Heart left ventricle (tissue), 13 donors: ENCODE data around the gene TOX2.

ENCODE experiments used
- CTCF ChIP-seq, 12 donors: fragments of 200-600 bp; sonication (generic) in 4 of 12; IDR thresholded peaks; one replicate each; pipeline versions ENCODE4 v1.5.0 to v1.8.0; 2018 to 2022; ENCODE audit warnings: antibody characterized with exemption in 12 of 12, mild to moderate bottlenecking in 5 of 12
- POLR2A ChIP-seq, 2 donors: fragments of 450-650 bp; IDR thresholded peaks; one replicate each; pipeline ENCODE4 v1.6.1; 2017; ENCODE audit warnings: antibody characterized with exemption in 2 of 2, mild to moderate bottlenecking in 2 of 2, moderate library complexity in 2 of 2
- donor health status: ischemic (EF 13 %, LVEDD 7.1; RV severe dilation, severe dysfunction).
- donor health status: DM: no; HTN: yes; CAD: no.
- donor health status: DM: no; HTN: no; CAD: no.
- donor health status: ischemic (EF 25% LVEDD 6.9; RV normal size, moderate dysfunction).
- donor health status: ischemic (EF 25% LVEDD 5.7; RV mildly dilated, moderate dysfunction).
- donor health status: ischemic (EF 35%, LVEDD 5.7; RV mildly dilated, moderate dysfunction).
- donor health status: nonischemic (EF 11% LVEDD 7.7; RV severe dilation, severe dysfunction).
- donor health status: DM: yes; HTN: yes; CAD: no.
- donor health status: PGD.
- donor health status: ischemic (EF 29% LVEDD 5.4; RV normal size, mild dysfunction).
- donor health status: nonischemic (EF 23%, LVEDD 6.1; RV moderate dilation, normal function).

- TF ChIP-seq POLR2A (IDR thresholded peaks at IDR 0.05) (no peak), CTCF (IDR thresholded peaks at IDR 0.05) (no peak)
These were observed 116.4 kb downstream of the TOX2 start for GRCh38 chr20:44031001-44031574.
